VCaP (cell line): ENCODE data around the gene CYP4F3.
"Not testable (repeated sequence)": the region's sequence is repeated elsewhere in the genome, so short reads cannot be mapped to it uniquely, and the experiment has no call there.

Experiments
- H3K27ac ChIP-seq: fragments of 450-650 bp; 2 replicates; pipeline ENCODE4 v1.5.1; 2017
- CTCF ChIP-seq: fragments of 450-650 bp; conservative IDR thresholded peaks from 2 replicates; pipeline ENCODE4 v1.5.1; 2017; ENCODE audit warnings: mild to moderate bottlenecking, moderate library complexity

Gene CYP4F3

GRCh38 chr19:15640294-15640903 is at the start of gene CYP4F3:
CYP4F3 (plus strand) TSS chr19:15640897; CDS start chr19:15641416, 519 bp downstream.
- no peak for TF ChIP-seq CTCF
- peak within 1 kb of the TSS; percentile 63 for H3K27ac ChIP-seq

- H3K27ac ChIP-seq, result no peak overlapping the region
- TF ChIP-seq CTCF, result no peak
These were observed 48.9 kb upstream of the CYP4F3 start for GRCh38 chr19:15591796-15592195.

- H3K27ac ChIP-seq, result not testable (repeated sequence)
These were observed 48.2 kb upstream of the CYP4F3 start for GRCh38 chr19:15592506-15592905.

GRCh38 chr19:15593766-15594165 is 46.9 kb upstream of the CYP4F3 start:
- not testable (repeated sequence) for H3K27ac ChIP-seq

GRCh38 chr19:15595069-15595468 is 45.6 kb upstream of the CYP4F3 start:
- H3K27ac ChIP-seq, result peak overlapping the region; percentile 76
- no peak for TF ChIP-seq CTCF

GRCh38 chr19:15607978-15608925 is 32.4 kb upstream of the CYP4F3 start:
- H3K27ac ChIP-seq, result peak overlapping the region; percentile 90; the same call in 1 of the 2 replicates

GRCh38 chr19:15609261-15609660 is 31.4 kb upstream of the CYP4F3 start:
- TF ChIP-seq CTCF, result no peak
- H3K27ac ChIP-seq, result peak overlapping the region; percentile 90

- peak overlapping the region; percentile 90 for H3K27ac ChIP-seq
- no peak for TF ChIP-seq CTCF
These were observed 28.4 kb upstream of the CYP4F3 start for GRCh38 chr19:15612342-15612741.

GRCh38 chr19:15613338-15613737 is 27.4 kb upstream of the CYP4F3 start:
- TF ChIP-seq CTCF, result no peak
- peak overlapping the region; percentile 90 for H3K27ac ChIP-seq
